MM.1S (cell line): ENCODE measurements around the gene LARP1.
A peak's percentile ranks its signal among the peaks of the same experiment; 100 is the strongest.

Experiments
- DNase-seq: peaks from one replicate; pipeline ENCODE4 v3.0.0-alpha.2; 2015
- H2AFZ ChIP-seq: fragments of 300-600 bp; sonication (generic); 2 replicates; pipeline ENCODE4 v1.6.0; 2016; ENCODE audit warnings: antibody characterized with exemption, low read length
- H3F3A ChIP-seq: fragments of 300-600 bp; sonication (generic); 2 replicates; pipeline ENCODE4 v1.6.1; 2016; ENCODE audit warnings: mild to moderate bottlenecking, antibody characterized with exemption, low read length, moderate library complexity, mixed read lengths; ENCODE audit not compliant: insufficient read depth
- H3K27ac ChIP-seq: fragments of 300-600 bp; sonication (generic); 2 replicates; pipeline ENCODE4 v1.5.1; 2016; ENCODE audit warnings: mild to moderate bottlenecking, low read length
- H3K27me3 ChIP-seq: fragments of 300-600 bp; sonication (generic); replicated peaks from 2 replicates; pipeline ENCODE4 v1.6.0; 2016; ENCODE audit warnings: low read length; ENCODE audit not compliant: insufficient read depth
- H3K36me3 ChIP-seq: fragments of 300-600 bp; sonication (generic); replicated peaks from 2 replicates; pipeline ENCODE4 v1.6.1; 2016; ENCODE audit warnings: mild to moderate bottlenecking, low read length, mixed read lengths; ENCODE audit not compliant: insufficient read depth
- H3K4me1 ChIP-seq: fragments of 300-600 bp; sonication (generic); 2 replicates; pipeline ENCODE4 v1.6.1; 2016; ENCODE audit warnings: low read length, mixed read lengths
- H3K4me2 ChIP-seq: fragments of 300-600 bp; sonication (generic); 2 replicates; pipeline ENCODE4 v1.6.0; 2016; ENCODE audit warnings: low read depth, low read length
- H3K4me3 ChIP-seq: fragments of 300-600 bp; sonication (generic); 2 replicates; pipeline ENCODE4 v1.5.1; 2016; ENCODE audit warnings: low read length, mixed read lengths
- H3K79me2 ChIP-seq: fragments of 300-600 bp; sonication (generic); 2 replicates; pipeline ENCODE4 v1.6.1; 2016; ENCODE audit warnings: mixed run types, low read length, mixed read lengths
- H3K9ac ChIP-seq: fragments of 300-600 bp; sonication (generic); 2 replicates; pipeline ENCODE4 v1.6.1; 2016; ENCODE audit warnings: low read length, mixed read lengths
- H3K9me2 ChIP-seq: fragments of 300-600 bp; sonication (generic); replicated peaks from 2 replicates; pipeline ENCODE4 v1.6.1; 2016; ENCODE audit warnings: mild to moderate bottlenecking, low read length, mixed read lengths; ENCODE audit not compliant: insufficient read depth
- H3K9me3 ChIP-seq: fragments of 300-600 bp; sonication (generic); replicated peaks from 2 replicates; pipeline ENCODE4 v1.6.1; 2016; ENCODE audit warnings: mild to moderate bottlenecking, low read length, mixed read lengths; ENCODE audit not compliant: insufficient read depth
- H4K20me1 ChIP-seq: fragments of 300-600 bp; sonication (generic); 2 replicates; pipeline ENCODE4 v1.6.1; 2016; ENCODE audit warnings: mild to moderate bottlenecking, low read length, moderate library complexity, mixed read lengths; ENCODE audit not compliant: insufficient read depth
- EZH2 ChIP-seq: fragments of 300-600 bp; sonication (generic); optimal IDR thresholded peaks from 2 replicates; pipeline ENCODE3; 2017; ENCODE audit warnings: low read depth, mild to moderate bottlenecking, antibody characterized with exemption, low read length, mixed read lengths
- EZH2phosphoT487 ChIP-seq: fragments of 300-600 bp; sonication (generic); IDR thresholded peaks from 2 replicates; pipeline ENCODE4 v1.6.1; 2018; ENCODE audit warnings: antibody characterized with exemption, low read length
- TF ChIP-seq, protein P1 (sequence below): fragments of 300-600 bp; sonication (generic); IDR thresholded peaks from 2 replicates; pipeline ENCODE4 v1.5.1; 2016; ENCODE audit warnings: antibody characterized with exemption, low read length, mixed read lengths

Gene LARP1

DNA sequence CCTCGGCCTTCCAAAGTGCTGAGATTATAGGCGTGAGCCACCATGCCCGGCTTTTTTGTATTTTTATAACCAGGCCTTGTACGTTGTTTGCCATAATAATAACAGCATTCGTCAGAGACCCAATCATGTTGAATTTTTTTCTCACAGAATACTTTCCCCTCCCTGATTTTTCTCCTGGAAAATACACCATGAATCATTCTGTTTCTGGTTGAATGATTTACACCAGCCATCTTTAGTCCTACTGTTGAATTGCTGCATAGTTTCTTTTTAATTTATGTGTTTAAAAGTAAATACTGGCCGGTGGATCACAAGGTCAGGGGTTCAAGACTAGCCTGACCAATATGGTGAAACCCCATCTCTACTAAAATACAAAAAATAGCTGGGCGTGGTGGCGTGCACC, 106.8 kb downstream of the LARP1 start:
- no peaks in the 10 kb centered on the region for H3K9me2 ChIP-seq
- peaks cover 79% of the 10 kb centered on the region for H3K79me2 ChIP-seq
- no peak overlapping the region for H2AFZ ChIP-seq
- no peak overlapping the region for H3K4me3 ChIP-seq
- peaks cover 6% of the 10 kb centered on the region; the same call in 1 of the 2 replicates for H4K20me1 ChIP-seq
- peaks cover 13% of the 10 kb centered on the region; the same call in 1 of the 2 replicates for H3K36me3 ChIP-seq
- no peaks in the 10 kb centered on the region for H3K27me3 ChIP-seq
- no peak for DNase-seq
- no peaks in the 10 kb centered on the region for H3K9me3 ChIP-seq
- H3F3A ChIP-seq, result peaks cover 21% of the 10 kb centered on the region; the same call in 1 of the 2 replicates
- no peak overlapping the region for H3K27ac ChIP-seq
- peaks cover 25% of the 10 kb centered on the region for H3K4me1 ChIP-seq
- TF ChIP-seq, protein P1, sequence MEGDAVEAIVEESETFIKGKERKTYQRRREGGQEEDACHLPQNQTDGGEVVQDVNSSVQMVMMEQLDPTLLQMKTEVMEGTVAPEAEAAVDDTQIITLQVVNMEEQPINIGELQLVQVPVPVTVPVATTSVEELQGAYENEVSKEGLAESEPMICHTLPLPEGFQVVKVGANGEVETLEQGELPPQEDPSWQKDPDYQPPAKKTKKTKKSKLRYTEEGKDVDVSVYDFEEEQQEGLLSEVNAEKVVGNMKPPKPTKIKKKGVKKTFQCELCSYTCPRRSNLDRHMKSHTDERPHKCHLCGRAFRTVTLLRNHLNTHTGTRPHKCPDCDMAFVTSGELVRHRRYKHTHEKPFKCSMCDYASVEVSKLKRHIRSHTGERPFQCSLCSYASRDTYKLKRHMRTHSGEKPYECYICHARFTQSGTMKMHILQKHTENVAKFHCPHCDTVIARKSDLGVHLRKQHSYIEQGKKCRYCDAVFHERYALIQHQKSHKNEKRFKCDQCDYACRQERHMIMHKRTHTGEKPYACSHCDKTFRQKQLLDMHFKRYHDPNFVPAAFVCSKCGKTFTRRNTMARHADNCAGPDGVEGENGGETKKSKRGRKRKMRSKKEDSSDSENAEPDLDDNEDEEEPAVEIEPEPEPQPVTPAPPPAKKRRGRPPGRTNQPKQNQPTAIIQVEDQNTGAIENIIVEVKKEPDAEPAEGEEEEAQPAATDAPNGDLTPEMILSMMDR, result no peak
- TF ChIP-seq EZH2 (no peak), EZH2phosphoT487 (no peak)
- peak overlapping the region; percentile 53; the same call in 1 of the 2 replicates for H3K4me2 ChIP-seq
- no peak overlapping the region for H3K9ac ChIP-seq

DNA sequence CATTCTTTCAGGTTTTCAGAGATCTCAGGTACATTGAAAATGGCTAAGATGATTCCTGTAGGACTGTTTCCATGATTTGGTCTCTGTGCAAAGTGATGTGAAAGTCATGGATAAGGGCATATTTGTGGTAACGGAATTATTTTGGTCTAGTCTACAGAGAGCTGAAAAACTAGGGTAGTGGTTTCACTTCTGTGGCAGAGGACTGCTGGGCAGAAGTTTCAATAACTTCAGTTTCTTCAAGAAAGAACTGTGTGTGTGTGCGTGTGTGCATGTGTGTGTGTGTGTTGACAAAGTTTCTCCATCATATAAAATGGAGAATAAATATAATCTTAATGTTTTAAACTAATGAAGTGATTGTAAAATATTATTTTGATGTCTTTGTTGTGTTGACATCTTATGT, 107.6 kb downstream of the LARP1 start:
- Histone ChIP-seq H3K4me1 (peaks cover 25% of the 10 kb centered on the region), H3K9me2 (no peaks in the 10 kb centered on the region), H3K9me3 (no peaks in the 10 kb centered on the region), H3F3A (peaks cover 16% of the 10 kb centered on the region; the same call in 1 of the 2 replicates), H4K20me1 (peaks cover 6% of the 10 kb centered on the region; the same call in 1 of the 2 replicates), H3K4me2 (peak overlapping the region; percentile 53), H3K27me3 (no peaks in the 10 kb centered on the region), H2AFZ (no peak overlapping the region), H3K27ac (peak overlapping the region; percentile 19; the same call in 1 of the 2 replicates), H3K4me3 (no peak overlapping the region), H3K9ac (no peak overlapping the region), H3K79me2 (peaks cover 79% of the 10 kb centered on the region), H3K36me3 (peaks cover 17% of the 10 kb centered on the region; the same call in 1 of the 2 replicates)
- peak; percentile 76 for DNase-seq
- TF ChIP-seq EZH2phosphoT487, result no peak
- TF ChIP-seq, protein P1, result no peak
- no peak for TF ChIP-seq EZH2

DNA sequence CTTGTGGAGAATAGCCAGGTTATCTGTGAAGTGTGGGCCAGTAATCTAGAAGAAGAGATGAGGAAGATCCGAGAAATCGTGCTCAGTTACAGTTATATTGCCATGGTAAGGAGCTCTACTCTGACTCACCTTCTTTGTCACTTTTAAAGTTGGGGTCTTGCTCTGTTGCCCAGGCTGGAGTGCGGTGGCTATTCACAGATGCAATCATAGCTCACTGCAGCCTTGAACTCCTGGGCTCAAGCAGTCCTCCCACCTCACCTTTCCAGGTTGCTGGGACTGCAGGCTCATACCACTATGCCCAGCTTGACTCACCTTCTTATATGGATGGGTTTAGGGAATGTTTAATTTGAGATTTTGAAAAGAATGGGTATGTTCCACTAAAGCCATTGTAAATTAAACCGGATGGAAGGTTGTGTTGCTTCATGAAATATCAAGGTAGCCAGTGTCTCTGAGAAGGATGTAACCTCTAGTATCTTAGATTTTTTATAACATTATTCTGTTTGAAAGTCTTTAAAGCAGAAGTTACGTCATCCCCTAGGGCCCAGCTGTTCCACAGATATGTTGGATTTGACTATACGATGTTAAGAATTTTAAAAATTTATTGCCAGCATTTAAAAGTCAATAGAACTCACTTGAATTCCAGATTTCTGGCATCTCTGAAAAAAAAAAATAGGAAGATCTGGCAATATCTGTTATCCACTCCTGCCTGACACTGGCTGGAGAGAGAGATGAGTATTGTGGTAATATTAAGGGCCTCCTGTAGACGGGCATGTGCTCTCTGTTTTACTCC, 108.3 kb downstream of the LARP1 start:
- no peak for TF ChIP-seq EZH2
- H2AFZ ChIP-seq, result no peak overlapping the region
- H4K20me1 ChIP-seq, result peaks cover 6% of the 10 kb centered on the region; the same call in 1 of the 2 replicates
- peaks cover 78% of the 10 kb centered on the region for H3K79me2 ChIP-seq
- DNase-seq, result no peak
- no peaks in the 10 kb centered on the region for H3K27me3 ChIP-seq
- no peak overlapping the region for H3K4me3 ChIP-seq
- H3F3A ChIP-seq, result peaks cover 16% of the 10 kb centered on the region; the same call in 1 of the 2 replicates
- H3K4me2 ChIP-seq, result peak overlapping the region; percentile 53
- H3K4me1 ChIP-seq, result peaks cover 25% of the 10 kb centered on the region
- H3K9me2 ChIP-seq, result no peaks in the 10 kb centered on the region
- no peaks in the 10 kb centered on the region for H3K9me3 ChIP-seq
- peaks cover 17% of the 10 kb centered on the region; the same call in 1 of the 2 replicates for H3K36me3 ChIP-seq
- no peak overlapping the region for H3K9ac ChIP-seq
- no peak overlapping the region for H3K27ac ChIP-seq
